A673 (cell line): ENCODE measurements around the gene TIGD7. TPM values are rescaled to one million over a fixed set of nuclear protein-coding genes. Genes with fewer than 3 reads are reported as not detected.

Experiments
- BruUV-seq: library from RNA; stranded (reverse); fragments of 400-500 nt; replicated peaks from 2 replicates; lab custom pipeline; 2021; lab: Mats Ljungman, UMichigan
- CTCF ChIA-PET: fragments of 300-600 bp; sonication (Branson Sonifier 250); formaldehyde crosslinking; loops from one replicate; lab custom pipeline; 2022; ENCODE audit warnings: antibody characterized with exemption; lab: Charles Lee
- POLR2A ChIA-PET: fragments of 300-600 bp; sonication (Branson Sonifier 250); formaldehyde crosslinking; loops from one replicate; lab custom pipeline; 2022; ENCODE audit warnings: antibody characterized with exemption; ENCODE audit not compliant: low non-redundant PET; lab: Charles Lee
- DNase-seq: peaks from one replicate; pipeline ENCODE4 v3.0.0-alpha.2; 2015; ENCODE audit warnings: low spot score
- H3K27ac ChIP-seq: fragments of 200-600 bp; sonication (generic); 2 replicates; pipeline ENCODE4 v1.5.1; 2016; ENCODE audit warnings: mixed run types, low read depth, mild to moderate bottlenecking, mixed read lengths, antibody characterized with exemption, low read length; ENCODE audit not compliant: poor library complexity, severe bottlenecking
- H3K27me3 ChIP-seq: fragments of 200-600 bp; sonication (generic); replicated peaks from 2 replicates; pipeline ENCODE4 v1.6.1; 2017; ENCODE audit warnings: mixed run types, low read depth, mild to moderate bottlenecking, mixed read lengths, antibody characterized with exemption, low read length; ENCODE audit not compliant: insufficient read depth, poor library complexity
- H3K36me3 ChIP-seq: fragments of 200-600 bp; sonication (generic); 2 replicates; pipeline ENCODE4 v1.6.1; 2016; ENCODE audit warnings: mixed run types, mild to moderate bottlenecking, mixed read lengths, antibody characterized with exemption, low read length; ENCODE audit not compliant: insufficient read depth, poor library complexity, severe bottlenecking
- H3K4me1 ChIP-seq: fragments of 200-600 bp; sonication (generic); 2 replicates; pipeline ENCODE4 v1.6.1; 2017; ENCODE audit warnings: mixed run types, mild to moderate bottlenecking, mixed read lengths, antibody characterized with exemption, low read length; ENCODE audit not compliant: insufficient read depth, poor library complexity, severe bottlenecking
- H3K4me3 ChIP-seq: fragments of 200-600 bp; sonication (generic); 2 replicates; pipeline ENCODE4 v1.5.1; 2016; ENCODE audit warnings: low read depth, mixed run types, mild to moderate bottlenecking, mixed read lengths, low read length; ENCODE audit not compliant: poor library complexity, severe bottlenecking
- H3K9me3 ChIP-seq: fragments of 200-600 bp; sonication (generic); 2 replicates; pipeline ENCODE4 v1.6.1; 2016; ENCODE audit warnings: mixed run types, low read depth, mild to moderate bottlenecking, mixed read lengths, antibody characterized with exemption, low read length; ENCODE audit not compliant: poor library complexity, severe bottlenecking
- EZH2 ChIP-seq: fragments of 200-600 bp; sonication (generic); IDR thresholded peaks from 2 replicates; pipeline ENCODE4 v1.6.1; 2017; ENCODE audit warnings: borderline replicate concordance, low read depth, mild to moderate bottlenecking, mixed read lengths, antibody characterized with exemption, low read length; ENCODE audit not compliant: poor library complexity, severe bottlenecking
- intact Hi-C: fragments of 100-400 bp; cut with micrococcal nuclease; formaldehyde crosslinking; loops from one replicate; pipeline ENCODE4 v1.10.0; 2022; ENCODE audit not compliant: unreplicated experiment
- total RNA-seq: library from RNA; stranded (reverse); gene quantifications from 2 replicates; pipeline ENCODE4 v1.2.3, GENCODE V29; 2021
- TF ChIP-seq, protein P1 (sequence below): fragments of 300-800, 200-600 bp; sonication (generic); conservative IDR thresholded peaks from 2 replicates; pipeline ENCODE4 v1.5.1; 2017; ENCODE audit warnings: low read depth, mild to moderate bottlenecking, antibody characterized with exemption, low read length, moderate library complexity, mixed read lengths

TIGD7 gene
- total RNA-seq, 1 experiment from 2014 or later, result 7.9 TPM

DNA sequence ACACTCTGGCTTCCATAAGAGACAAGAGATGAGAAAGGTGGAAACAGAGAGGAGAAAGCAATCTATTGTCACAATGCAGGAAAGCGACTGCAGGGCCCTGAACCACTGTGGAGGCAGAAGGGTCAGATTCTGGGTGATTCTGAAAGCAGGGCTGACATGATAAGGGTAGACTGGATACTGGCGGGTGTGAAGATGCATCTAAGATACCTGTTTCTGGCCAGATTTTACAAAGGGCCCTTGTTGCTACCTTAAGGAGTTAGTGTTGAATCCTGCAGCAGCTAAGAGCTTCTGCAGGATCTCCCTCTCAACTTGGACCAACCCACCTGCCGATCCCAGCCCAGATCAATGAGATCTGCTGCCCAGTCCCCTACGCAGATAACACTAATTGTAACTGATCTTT, 42.7 kb downstream of the TIGD7 start:
- Histone ChIP-seq H3K9me3 (peaks cover 6% of the 10 kb centered on the region), H3K27ac (no peak overlapping the region), H3K4me3 (no peak overlapping the region), H3K4me1 (no peaks in the 10 kb centered on the region), H3K36me3 (no peaks in the 10 kb centered on the region), H3K27me3 (no peaks in the 10 kb centered on the region)
- ChIA-PET CTCF (interaction anchor here (0.6 kb wide), 1 partner anchor 195 kb away, joined by 3 read pairs; no protein-coding TSS in a partner anchor), POLR2A (no interaction called here)
- TF ChIP-seq, protein P1, sequence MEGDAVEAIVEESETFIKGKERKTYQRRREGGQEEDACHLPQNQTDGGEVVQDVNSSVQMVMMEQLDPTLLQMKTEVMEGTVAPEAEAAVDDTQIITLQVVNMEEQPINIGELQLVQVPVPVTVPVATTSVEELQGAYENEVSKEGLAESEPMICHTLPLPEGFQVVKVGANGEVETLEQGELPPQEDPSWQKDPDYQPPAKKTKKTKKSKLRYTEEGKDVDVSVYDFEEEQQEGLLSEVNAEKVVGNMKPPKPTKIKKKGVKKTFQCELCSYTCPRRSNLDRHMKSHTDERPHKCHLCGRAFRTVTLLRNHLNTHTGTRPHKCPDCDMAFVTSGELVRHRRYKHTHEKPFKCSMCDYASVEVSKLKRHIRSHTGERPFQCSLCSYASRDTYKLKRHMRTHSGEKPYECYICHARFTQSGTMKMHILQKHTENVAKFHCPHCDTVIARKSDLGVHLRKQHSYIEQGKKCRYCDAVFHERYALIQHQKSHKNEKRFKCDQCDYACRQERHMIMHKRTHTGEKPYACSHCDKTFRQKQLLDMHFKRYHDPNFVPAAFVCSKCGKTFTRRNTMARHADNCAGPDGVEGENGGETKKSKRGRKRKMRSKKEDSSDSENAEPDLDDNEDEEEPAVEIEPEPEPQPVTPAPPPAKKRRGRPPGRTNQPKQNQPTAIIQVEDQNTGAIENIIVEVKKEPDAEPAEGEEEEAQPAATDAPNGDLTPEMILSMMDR, result no peak
- no peak for TF ChIP-seq EZH2
- no TSS peak for BruUV-seq
- intact Hi-C loops, result loop anchor here (10.0 kb wide), 1 partner anchor 242 kb away; the partner anchor contains the start of gene CLUAP1
- DNase-seq, result no peak

DNA sequence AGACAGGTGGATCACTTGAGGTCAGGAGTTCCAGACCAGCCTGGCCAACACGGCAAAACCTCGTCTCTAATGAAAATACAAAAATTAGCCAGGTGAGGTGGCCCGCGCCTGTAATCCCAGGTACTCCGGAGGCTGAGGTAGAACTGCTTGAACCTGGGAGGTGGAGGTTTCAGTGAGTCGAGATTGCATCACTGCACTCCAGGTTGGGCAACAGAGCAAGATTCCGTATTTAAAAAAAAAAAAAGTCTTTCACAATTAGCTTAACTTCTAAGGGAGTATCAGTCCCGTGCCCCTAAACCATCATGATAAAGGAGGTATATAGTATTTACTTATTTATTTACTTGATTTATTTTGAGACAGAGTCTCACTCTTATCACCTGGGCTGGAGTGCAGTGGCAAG, 45.4 kb downstream of the TIGD7 start:
- H3K27me3 ChIP-seq, result no peaks in the 10 kb centered on the region
- H3K9me3 ChIP-seq, result no peaks in the 10 kb centered on the region
- DNase-seq, result no peak
- no peak overlapping the region for H3K27ac ChIP-seq
- H3K4me3 ChIP-seq, result no peak overlapping the region
- CTCF ChIA-PET, result no interaction called here
- H3K36me3 ChIP-seq, result no peaks in the 10 kb centered on the region
- BruUV-seq, result no TSS peak
- TF ChIP-seq, protein P1, result no peak
- TF ChIP-seq EZH2, result no peak
- H3K4me1 ChIP-seq, result no peaks in the 10 kb centered on the region
- POLR2A ChIA-PET, result no interaction called here
- intact Hi-C loops, result loop anchor here (10.0 kb wide), 1 partner anchor 245 kb away; the partner anchor contains the start of gene CLUAP1

DNA sequence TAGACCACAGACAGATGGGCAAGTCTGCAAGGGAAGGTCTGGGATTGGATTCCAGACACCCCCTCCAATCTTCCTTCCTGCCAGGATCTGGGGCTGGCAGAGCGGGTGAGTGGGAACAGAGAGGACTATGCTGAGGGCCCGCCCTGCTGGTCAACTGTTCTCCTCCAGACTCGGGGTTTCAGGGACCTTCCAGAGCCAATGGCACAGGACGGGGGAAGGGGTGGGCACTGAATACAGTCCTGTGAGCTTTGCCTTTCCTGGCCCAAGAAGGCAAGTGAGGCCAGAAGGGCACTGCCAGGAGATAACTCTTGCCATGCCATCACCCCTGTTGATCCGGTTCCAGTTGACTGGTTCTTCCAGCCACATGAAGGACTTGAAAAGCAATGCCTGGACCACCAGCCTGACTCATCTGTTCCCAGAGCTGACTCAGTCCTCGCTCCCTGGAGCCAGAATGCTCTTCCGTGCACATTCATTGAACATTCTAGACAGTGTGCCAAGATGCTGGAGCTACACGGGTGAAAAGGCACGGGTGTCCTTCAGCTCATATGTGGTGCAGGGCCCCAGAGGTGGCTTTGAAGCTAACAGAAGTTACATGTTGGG, 48.3 kb downstream of the TIGD7 start:
- intact Hi-C loops, result no loop called here
- no peak for DNase-seq
- CTCF ChIA-PET, result no interaction called here
- BruUV-seq, result no TSS peak
- POLR2A ChIA-PET, result no interaction called here
- no peaks in the 10 kb centered on the region for H3K9me3 ChIP-seq
- no peak overlapping the region for H3K27ac ChIP-seq
- H3K4me1 ChIP-seq, result no peaks in the 10 kb centered on the region
- H3K4me3 ChIP-seq, result no peak overlapping the region
- H3K36me3 ChIP-seq, result no peaks in the 10 kb centered on the region
- no peaks in the 10 kb centered on the region for H3K27me3 ChIP-seq
- no peak for TF ChIP-seq EZH2
- TF ChIP-seq, protein P1, result no peak
